ENCODE results near the gene GPX5.

- TF ChIP-seq CTCF (IDR thresholded peaks at IDR 0.05) (no peak), POLR2A (IDR thresholded peaks at IDR 0.05) (no peak)
Observed at GRCh38 chr6:28488916-28489365, 36.7 kb upstream of the GPX5 start.
